AG20443 (cell line): ENCODE measurements around the gene ZNF560.
"Not testable (repeated sequence)": the region's sequence is repeated elsewhere in the genome, so short reads cannot be mapped to it uniquely, and the experiment has no call there.

Experiments
- DNase-seq: peaks from one replicate; pipeline ENCODE4 v3.0.0; 2012; ENCODE audit warnings: low spot score, mixed read lengths

Gene ZNF560

DNA sequence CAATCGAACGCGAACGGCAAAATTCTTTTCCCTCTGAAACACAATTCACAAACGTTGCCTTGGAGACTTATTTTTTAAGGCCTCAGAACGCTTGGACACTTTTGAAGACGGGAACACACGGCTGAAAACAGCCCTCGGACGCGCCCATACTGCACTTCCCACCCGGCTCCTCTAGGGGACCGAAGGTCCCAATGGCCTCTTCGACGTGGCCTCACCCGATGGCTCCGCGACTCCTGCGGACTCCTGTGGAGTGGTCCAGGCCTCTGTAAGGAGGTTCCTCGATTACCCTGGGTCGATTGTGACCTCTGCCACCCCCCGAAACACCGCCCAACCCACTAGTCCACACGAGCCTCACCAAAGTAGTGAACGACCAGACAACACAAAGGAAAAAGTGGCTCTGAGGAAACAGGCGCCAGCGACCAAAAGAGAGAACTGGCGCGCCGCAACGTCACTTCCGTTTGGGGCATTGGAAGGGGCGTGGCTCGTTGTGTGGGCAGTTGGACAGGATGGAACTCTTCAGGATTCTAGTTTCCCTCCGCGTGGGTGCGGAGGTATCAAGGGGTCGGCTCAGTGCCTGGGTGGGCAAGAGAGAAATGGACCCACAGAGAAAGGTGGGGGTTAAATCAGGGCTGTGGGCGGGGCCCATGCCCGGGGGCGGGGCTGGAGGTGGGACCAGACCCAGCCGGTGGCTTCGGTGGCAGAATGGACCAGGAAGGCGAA is at the start of gene ZNF560:
ZNF560 (minus strand) TSS at position 434 of the 720 bp plus-strand sequence. CDS start 23,303 bp downstream, outside the sequence.
- peak; percentile 44 for DNase-seq

DNA sequence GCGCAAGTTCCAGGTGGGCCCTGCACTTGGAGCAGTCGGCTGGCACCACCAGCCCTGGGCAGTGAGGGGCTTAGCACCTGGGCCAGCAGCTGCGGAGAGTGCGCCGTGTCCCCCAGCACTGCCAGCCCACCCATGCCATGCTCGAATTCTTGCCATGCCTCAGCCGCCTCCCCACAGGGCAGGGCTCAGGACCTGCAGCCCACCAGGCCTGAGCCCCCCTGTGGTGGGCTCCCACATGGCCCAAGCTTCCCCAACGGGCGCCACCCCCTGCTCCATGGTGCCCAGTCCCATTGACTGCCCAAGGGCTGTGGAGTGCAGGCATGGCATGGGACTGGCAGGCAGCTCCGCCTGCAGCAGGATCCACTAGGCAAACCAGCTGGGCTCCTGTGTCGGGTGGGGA is 49.5 kb upstream of the ZNF560 start:
- DNase-seq, result no peak

- not testable (repeated sequence) for DNase-seq
Observed at GRCh38 chr19:9541281-9541680, 42.9 kb upstream of the ZNF560 start.

- not testable (repeated sequence) for DNase-seq
Observed at GRCh38 chr19:9539921-9540320, 41.5 kb upstream of the ZNF560 start.

- not testable (repeated sequence) for DNase-seq
Observed at GRCh38 chr19:9539201-9539600, 40.8 kb upstream of the ZNF560 start.

GRCh38 chr19:9538183-9539058 is 40.0 kb upstream of the ZNF560 start, which contains the start of gene ZNF426:
ZNF426 (minus strand) TSS chr19:9538645; CDS start chr19:9536232, 2,413 bp downstream.
- peak; percentile 95 for DNase-seq

- DNase-seq, result no peak
Observed at GRCh38 chr19:9535934-9536333, 37.5 kb upstream of the ZNF560 start.

GRCh38 chr19:9531933-9532332 is 33.5 kb upstream of the ZNF560 start:
- no peak for DNase-seq

DNA sequence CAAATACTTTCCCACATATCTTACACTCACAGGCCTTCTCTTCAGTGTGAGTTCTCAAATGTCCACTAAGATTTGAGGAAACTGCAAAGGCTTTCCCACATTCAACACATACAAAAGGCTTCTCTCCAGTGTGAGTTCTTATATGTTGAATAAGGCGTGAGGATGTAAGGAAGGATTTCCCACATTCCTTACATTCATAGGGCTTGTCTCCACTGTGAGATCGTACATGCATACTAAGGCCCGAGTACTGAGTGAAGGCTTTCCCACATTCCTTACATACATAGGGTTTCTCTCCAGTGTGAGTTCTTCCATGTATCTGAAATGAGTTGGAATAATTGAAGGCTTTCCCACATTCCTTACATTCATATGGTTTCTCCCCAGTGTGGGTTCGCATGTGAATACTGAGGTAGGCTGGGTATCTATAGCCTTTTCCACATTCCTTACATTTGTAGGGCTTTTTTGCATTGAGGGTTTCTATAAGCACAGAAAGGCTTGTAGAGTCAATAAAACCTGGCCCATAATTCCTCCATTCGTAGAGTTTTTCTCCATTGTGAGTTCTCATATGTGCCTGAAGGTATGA is 30.4 kb upstream of the ZNF560 start:
- no peak for DNase-seq

- no peak for DNase-seq
Observed at GRCh38 chr19:9523885-9524474, 25.6 kb upstream of the ZNF560 start.

DNA sequence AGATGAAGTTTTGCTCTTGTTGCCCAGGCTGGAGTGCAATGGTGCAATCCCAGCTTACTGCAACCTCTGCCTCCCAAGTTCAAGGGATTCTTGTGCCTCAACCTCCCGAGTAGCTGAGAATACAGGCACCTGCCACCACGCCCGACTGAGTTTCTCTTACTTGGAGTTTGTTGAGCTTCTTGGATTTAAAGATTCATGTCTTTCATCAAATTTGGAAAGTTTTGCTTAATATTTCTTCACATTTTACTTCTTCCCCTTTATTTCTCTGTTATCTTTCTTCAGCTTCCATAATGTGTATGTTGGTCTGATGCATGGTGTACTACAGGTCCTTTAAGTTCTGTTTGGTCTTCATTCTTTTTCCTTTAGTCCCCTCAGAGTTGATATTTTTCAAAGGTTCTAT is 8.9 kb upstream of the ZNF560 start:
- no peak for DNase-seq

DNA sequence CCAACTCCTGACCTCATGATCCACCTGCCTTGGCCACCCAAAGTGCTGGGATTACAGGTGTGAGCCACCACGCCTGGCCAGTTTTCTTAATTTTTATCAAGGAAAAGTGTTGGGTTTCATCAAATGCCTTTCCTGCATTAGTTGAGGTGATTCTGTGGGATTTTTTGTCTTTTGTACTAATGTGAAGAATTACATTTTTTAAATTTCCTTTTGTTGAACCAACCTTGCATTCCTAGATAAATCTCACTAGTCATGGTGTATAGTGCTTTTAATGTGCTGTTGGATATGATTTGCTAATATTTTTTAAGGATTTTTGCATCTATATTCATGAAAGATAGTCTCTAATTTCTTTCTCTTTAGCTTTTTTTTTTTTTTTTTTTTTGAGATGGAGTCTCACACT is 2.4 kb upstream of the ZNF560 start:
- no peak for DNase-seq

DNA sequence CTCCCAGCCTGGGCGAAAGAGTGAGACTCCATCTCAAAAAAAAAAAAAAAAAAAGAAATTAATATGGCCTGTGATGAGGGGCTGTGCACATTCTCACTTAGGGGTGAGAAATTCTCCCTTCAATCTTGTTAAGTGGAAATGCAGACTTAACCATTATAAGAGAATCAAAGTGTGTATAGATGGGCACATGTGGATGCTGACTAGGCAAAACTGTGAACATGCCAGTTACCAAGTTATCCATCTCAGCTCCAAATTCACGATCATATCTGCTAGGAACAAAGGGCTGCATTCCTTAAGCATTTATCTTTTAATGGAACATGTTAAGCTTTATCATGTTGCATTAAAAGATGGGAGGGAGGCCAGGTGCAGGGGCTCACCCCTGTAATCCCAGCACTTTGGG is 4.3 kb downstream of the ZNF560 start:
- no peak for DNase-seq

DNA sequence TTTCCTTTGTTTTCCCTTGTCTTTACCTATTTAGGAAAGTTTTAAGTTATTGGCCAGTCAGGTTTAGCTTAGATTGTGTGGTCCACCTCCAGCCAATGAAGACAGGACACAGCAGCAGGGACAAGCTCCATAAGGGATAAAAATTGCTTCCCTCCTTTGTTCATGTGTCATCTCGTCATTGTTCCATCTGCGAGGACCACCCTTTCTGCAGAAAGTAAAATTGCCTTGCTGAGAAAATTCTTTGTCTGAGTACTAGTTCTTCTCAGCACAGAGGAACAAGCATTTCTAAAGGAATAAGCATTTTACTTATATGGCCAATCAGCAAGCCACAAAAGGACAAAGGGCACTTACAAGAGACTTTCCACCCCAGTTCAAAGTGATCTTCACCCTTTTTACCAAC is 11.4 kb downstream of the ZNF560 start:
- DNase-seq, result no peak

DNA sequence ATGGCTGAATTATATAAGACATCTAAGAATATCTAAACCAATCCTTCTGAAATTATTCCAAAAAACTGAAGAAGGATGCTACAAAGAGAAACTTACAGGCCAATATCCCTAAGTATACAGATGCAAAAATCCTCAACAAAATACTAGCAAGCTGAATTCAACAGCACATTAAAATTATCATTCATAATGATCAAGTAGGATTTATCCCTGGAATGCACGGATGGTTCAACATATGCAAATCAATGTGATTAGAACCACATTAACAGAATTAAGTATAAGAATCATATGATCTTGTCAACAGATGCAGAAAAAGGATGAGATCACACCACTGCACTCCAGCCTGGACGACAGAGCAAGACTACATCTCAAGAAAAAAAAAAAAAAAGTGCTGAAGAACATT is 13.3 kb downstream of the ZNF560 start:
- no peak for DNase-seq

DNA sequence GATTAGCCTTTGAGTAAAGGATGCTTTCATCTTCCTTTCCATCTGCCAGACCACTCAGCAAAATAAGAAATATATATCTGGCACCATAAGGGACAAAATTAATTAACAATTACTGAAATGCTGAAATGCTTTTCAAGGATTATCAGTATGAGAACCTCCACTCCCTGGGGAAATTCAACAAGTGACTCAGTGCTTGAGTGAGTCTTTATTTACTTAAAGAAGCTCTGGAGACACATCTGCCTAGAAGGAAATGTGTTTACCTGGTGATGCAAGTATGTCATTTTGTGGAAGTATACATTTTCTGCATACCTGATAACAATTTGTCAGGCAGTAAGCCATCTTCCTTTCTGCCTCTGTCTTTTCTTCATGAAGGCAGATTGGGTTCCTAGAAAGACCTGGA is 23.4 kb downstream of the ZNF560 start:
- no peak for DNase-seq

DNA sequence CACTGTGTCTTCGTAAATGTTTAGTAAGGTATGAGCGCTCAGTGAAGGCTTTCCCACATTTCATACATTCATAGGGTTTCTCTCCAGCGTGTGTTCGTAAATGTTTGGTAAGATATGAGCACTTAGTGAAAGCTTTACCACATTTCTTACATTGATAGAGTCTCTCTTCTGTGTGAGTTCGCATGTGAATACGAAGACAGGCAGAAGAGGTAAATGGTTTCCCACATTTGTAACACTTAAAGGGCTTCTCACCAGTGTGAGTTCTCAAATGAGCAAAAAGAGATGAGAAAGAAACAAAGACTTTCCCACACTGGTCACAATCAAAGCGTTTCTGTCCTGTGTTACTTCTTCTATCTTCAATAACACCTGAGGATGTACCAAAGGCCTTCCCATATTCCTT is 31.3 kb downstream of the ZNF560 start:
- DNase-seq, result no peak

DNA sequence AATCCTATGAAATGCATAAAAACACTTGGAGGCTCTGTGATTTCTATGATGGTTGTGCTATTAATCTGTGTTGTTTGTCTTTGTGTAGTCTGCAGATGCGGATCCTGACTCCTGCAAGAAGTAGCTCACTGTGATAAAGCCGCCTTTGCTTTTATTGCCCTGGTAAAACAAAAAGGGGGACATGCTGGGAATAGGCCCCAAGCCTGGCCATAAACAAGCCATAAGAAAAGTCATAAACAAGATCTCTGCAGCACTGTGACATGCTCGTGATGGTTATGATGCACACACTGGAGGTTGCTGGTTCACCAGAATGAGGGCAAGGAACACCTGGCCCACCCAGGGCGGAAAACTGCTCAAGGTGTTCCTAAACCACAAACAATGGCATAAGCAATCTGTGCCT is 36.5 kb downstream of the ZNF560 start:
- no peak for DNase-seq

- no peak for DNase-seq
Observed at GRCh38 chr19:9456018-9456689, 42.3 kb downstream of the ZNF560 start.

- DNase-seq, result no peak
Observed at GRCh38 chr19:9453953-9454352, 44.5 kb downstream of the ZNF560 start.

GRCh38 chr19:9445037-9445436 is 53.4 kb downstream of the ZNF560 start:
- DNase-seq, result no peak

GRCh38 chr19:9436358-9436757 is 62.1 kb downstream of the ZNF560 start:
- DNase-seq, result no peak
